Activated CD8-positive, alpha-beta memory T cell treated with anti-CD3 and anti-CD28 coated beads, Interleukin-2, amount 50 U/mL, for 24 hours (primary cell): ENCODE measurements around the gene BATF.

ENCODE experiments used
- DNase-seq: peaks from one replicate; pipeline ENCODE4 v3.0.0-alpha.2; 2020; ENCODE audit errors: extremely low read depth

The BATF gene

GRCh38 chr14:75559451-75560222, 37.4 kb downstream of the BATF start:
- DNase-seq: no peak

- no peak for DNase-seq
These were observed 38.8 kb downstream of the BATF start for GRCh38 chr14:75561013-75561432.

GRCh38 chr14:75562089-75562488, 39.8 kb downstream of the BATF start:
- DNase-seq: peak; percentile 42

- no peak for DNase-seq
These were observed 40.2 kb downstream of the BATF start for GRCh38 chr14:75562489-75562888.

- DNase-seq: no peak
These were observed 41.7 kb downstream of the BATF start for GRCh38 chr14:75563931-75564330.

- DNase-seq: no peak
These were observed 42.8 kb downstream of the BATF start for GRCh38 chr14:75565056-75565455.

- peak; percentile 68 for DNase-seq
These were observed 44.1 kb downstream of the BATF start for GRCh38 chr14:75566321-75566720.

- no peak for DNase-seq
These were observed 44.5 kb downstream of the BATF start for GRCh38 chr14:75566752-75567151.

GRCh38 chr14:75568140-75568539, 45.9 kb downstream of the BATF start:
- DNase-seq: no peak

GRCh38 chr14:75568791-75569190, 46.5 kb downstream of the BATF start:
- no peak for DNase-seq

- no peak for DNase-seq
These were observed 48.5 kb downstream of the BATF start for GRCh38 chr14:75570797-75571196.

- DNase-seq: no peak
These were observed 49.8 kb downstream of the BATF start for GRCh38 chr14:75572104-75572503.

- DNase-seq: no peak
These were observed 54.8 kb downstream of the BATF start for GRCh38 chr14:75577090-75577489.

- DNase-seq: peak; percentile 44
These were observed 55.4 kb downstream of the BATF start for GRCh38 chr14:75577729-75578101.

GRCh38 chr14:75578102-75578785, 56.0 kb downstream of the BATF start, which contains the start of gene FLVCR2:
TSS of gene FLVCR2 (plus strand) at chr14:75578620. CDS start at chr14:75578973, 353 bp downstream.
- DNase-seq: no peak

- DNase-seq: no peak
These were observed 56.6 kb downstream of the BATF start for GRCh38 chr14:75578786-75579337.

- DNase-seq: no peak
These were observed 57.1 kb downstream of the BATF start for GRCh38 chr14:75579338-75579864.

GRCh38 chr14:75579882-75580281, 57.6 kb downstream of the BATF start:
- no peak for DNase-seq

- DNase-seq: no peak
These were observed 65.1 kb downstream of the BATF start for GRCh38 chr14:75587388-75587787.

GRCh38 chr14:75589931-75590330, 67.7 kb downstream of the BATF start:
- no peak for DNase-seq

GRCh38 chr14:75591331-75591946, 69.2 kb downstream of the BATF start:
- DNase-seq: no peak

- DNase-seq: no peak
These were observed 69.8 kb downstream of the BATF start for GRCh38 chr14:75591987-75592575.
